HFFc6 (cell line): ENCODE measurements around the gene CCNYL1. TPM values are rescaled to one million over a fixed set of nuclear protein-coding genes. Genes with fewer than 3 reads are reported as not detected.
A peak's percentile ranks its signal among the peaks of the same experiment; 100 is the strongest.

Experiments
- DNase-seq: peaks from one replicate; pipeline ENCODE4 v3.0.0-alpha.2; 2018
- H3K27ac Mint-ChIP-seq: 2 replicates; pipeline ENCODE4 v1.8.0; 2020; ENCODE audit warnings: mild to moderate bottlenecking, mixed read lengths
- H3K27me3 Mint-ChIP-seq: 2 replicates; pipeline ENCODE4 v1.8.0; 2021; ENCODE audit warnings: mild to moderate bottlenecking, moderate library complexity, mixed read lengths; ENCODE audit not compliant: insufficient read depth
- H3K36me3 Mint-ChIP-seq: 2 replicates; pipeline ENCODE4 v1.8.0; 2021; ENCODE audit warnings: low read depth, mixed read lengths
- H3K4me1 Mint-ChIP-seq: 2 replicates; pipeline ENCODE4 v1.8.0; 2020; ENCODE audit warnings: low read depth, mixed read lengths
- H3K4me3 Mint-ChIP-seq: 2 replicates; pipeline ENCODE4 v1.8.0; 2020; ENCODE audit warnings: mild to moderate bottlenecking, moderate library complexity, mixed read lengths
- H3K9me3 Mint-ChIP-seq: 2 replicates; pipeline ENCODE4 v1.8.0; 2020; ENCODE audit warnings: mild to moderate bottlenecking, mixed read lengths
- total RNA-seq, 6 experiments: library from RNA; stranded (reverse); fragmentation: NEBNext Ultra II Directional; extraction: Animal tissue kit (Norgen Biotek cat#: 25700); gene quantifications; 2 replicates in 1 of 6; 3 replicates in 5 of 6; pipeline ENCODE4 v1.2.3, GENCODE V29; 2021
- TF ChIP-seq, protein P1 (sequence below): fragments of 200-600 bp; sonication (generic); IDR thresholded peaks from 2 replicates; pipeline ENCODE4 v1.5.0; 2021; ENCODE audit warnings: antibody characterized with exemption, mild to moderate bottlenecking

The CCNYL1 gene
- total RNA-seq, 6 experiments from 2014 or later: 13.3 to 21.7 (median 17.5) TPM

DNA sequence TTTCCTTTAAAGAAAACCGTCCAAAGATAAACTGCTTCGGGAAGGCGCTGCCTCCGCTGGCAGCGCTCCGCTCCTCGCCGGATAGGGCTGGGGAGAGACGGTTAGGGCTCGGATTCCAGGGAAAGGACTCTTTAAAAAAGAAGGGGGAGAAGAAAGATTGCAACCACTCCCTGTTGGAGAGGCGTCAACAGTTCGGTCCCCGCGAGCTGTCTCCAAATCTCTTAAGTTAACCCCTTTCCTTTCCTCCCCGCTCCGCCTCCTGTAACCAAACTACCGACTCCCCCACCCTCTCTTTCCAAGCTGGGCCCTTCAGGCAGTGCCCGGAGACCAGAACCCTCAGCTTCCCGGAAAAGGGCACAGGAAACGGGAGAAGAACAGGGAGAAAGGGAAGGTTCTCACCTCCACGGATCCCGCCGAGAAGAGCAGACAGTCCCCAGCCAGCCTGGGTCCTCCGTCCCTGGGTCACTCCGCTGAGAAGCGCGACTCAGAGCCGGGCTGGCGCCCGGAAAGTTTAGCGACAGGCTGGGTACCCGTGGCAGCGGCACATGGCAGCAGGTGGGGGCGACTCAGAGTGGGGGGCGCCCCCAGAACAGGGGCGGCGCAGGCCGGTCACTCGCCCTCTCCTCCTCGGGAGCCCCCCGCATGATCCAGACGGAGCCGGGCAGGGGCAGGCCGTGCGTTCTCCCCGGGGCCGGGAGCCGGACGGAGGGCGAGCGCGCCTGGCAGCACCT, 57.6 kb downstream of the CCNYL1 start:
- H3K9me3 Mint-ChIP-seq: no peaks in the 10 kb centered on the region
- H3K27me3 Mint-ChIP-seq: peaks cover 5% of the 10 kb centered on the region; the same call in 1 of the 2 replicates
- peaks cover 20% of the 10 kb centered on the region for H3K4me1 Mint-ChIP-seq
- H3K36me3 Mint-ChIP-seq: no peaks in the 10 kb centered on the region
- TF ChIP-seq, protein P1, sequence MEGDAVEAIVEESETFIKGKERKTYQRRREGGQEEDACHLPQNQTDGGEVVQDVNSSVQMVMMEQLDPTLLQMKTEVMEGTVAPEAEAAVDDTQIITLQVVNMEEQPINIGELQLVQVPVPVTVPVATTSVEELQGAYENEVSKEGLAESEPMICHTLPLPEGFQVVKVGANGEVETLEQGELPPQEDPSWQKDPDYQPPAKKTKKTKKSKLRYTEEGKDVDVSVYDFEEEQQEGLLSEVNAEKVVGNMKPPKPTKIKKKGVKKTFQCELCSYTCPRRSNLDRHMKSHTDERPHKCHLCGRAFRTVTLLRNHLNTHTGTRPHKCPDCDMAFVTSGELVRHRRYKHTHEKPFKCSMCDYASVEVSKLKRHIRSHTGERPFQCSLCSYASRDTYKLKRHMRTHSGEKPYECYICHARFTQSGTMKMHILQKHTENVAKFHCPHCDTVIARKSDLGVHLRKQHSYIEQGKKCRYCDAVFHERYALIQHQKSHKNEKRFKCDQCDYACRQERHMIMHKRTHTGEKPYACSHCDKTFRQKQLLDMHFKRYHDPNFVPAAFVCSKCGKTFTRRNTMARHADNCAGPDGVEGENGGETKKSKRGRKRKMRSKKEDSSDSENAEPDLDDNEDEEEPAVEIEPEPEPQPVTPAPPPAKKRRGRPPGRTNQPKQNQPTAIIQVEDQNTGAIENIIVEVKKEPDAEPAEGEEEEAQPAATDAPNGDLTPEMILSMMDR: no peak
- DNase-seq: no peak
- no peak overlapping the region for H3K27ac Mint-ChIP-seq
- peak overlapping the region; percentile 91 for H3K4me3 Mint-ChIP-seq

DNA sequence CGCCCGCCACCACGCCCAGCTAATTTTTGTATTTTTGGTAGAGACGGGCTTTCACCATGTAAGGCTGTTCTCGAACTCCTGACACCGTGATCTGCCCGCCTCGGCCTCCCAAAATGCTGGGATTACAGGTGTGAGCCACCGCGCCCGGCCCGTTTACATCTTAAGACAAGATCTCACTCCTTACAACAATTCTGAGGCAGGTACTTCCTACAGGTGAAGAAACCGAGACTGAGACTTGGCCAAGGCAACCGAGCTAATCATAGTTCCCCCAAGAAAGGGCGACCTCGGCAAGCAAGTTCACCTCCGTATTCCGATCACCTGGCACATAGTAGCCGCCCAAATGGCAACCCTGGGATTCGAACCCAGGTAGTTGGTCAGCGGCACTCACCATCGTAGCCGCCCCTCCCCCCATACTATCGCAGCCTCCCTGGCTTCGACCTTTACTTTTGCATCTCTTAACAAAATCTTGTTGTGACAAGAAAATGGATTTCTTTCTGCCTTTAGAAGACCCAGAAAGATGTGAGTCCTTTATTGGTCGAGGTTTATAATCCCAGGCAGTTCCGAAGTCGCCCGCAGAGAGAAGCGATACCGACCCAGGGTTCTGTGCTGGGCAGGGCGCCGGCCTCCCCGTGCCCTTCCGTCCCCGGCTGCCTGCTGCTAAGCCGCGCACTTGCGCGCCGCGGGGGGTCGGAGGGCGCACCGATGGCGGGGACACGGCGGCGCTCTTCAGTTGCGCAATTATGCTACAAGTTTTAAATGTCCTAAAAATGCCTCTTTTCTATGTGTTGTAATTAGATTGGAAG, 59.4 kb downstream of the CCNYL1 start:
- TF ChIP-seq, protein P1: no peak
- Mint-ChIP-seq H3K4me1 (peaks cover 20% of the 10 kb centered on the region), H3K27ac (no peak overlapping the region), H3K4me3 (peak overlapping the region; percentile 91), H3K9me3 (no peaks in the 10 kb centered on the region), H3K36me3 (no peaks in the 10 kb centered on the region), H3K27me3 (peaks cover 6% of the 10 kb centered on the region; the same call in 1 of the 2 replicates)
- no peak for DNase-seq

- H3K36me3 Mint-ChIP-seq: no peaks in the 10 kb centered on the region
- H3K27me3 Mint-ChIP-seq: peaks cover 10% of the 10 kb centered on the region
- H3K9me3 Mint-ChIP-seq: no peaks in the 10 kb centered on the region
- H3K4me3 Mint-ChIP-seq: 0 out of 2 replicates have a peak overlapping the region, but pooled peaks have one; percentile 91
- no peak overlapping the region for H3K27ac Mint-ChIP-seq
- DNase-seq: no peak
- TF ChIP-seq, protein P1: no peak
- H3K4me1 Mint-ChIP-seq: peaks cover 14% of the 10 kb centered on the region
Measured at GRCh38 chr2:207771421-207771820, 60.0 kb downstream of the CCNYL1 start.

DNA sequence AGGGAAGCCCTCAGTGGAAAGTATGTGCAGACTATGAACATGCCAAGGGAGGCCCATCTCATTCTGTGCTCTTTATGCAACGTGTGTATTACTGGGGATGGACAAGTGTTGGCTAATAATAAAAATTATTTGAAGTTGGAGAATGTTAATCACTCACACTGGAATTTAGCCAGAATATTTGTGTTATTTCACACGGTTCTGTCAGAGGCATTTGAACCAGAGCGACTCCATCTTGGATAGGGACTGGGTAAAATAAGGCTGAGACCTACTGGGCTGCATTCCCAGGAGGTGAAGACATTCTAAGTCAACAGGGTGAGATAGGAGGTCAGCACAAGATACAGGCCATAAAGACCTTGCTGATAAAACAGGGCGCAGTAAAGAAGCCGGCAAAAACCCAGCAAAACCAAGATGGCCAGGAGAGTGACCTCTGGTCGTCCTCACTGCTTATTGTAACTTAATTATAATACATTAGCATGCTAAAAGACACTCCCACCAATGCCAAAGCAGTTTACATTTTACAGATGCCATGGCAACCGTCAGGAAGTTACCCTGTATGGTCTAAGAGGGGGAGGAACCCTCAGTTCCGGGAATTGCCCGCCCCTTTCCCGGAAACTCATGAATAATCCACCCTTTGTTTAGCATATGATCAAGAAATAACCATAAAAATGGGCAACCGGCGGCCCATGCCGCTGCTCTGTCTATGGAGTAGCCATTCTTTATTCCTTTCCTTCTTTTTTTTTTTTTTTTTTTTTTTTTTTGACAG, 60.8 kb downstream of the CCNYL1 start:
- H3K36me3 Mint-ChIP-seq: no peaks in the 10 kb centered on the region
- TF ChIP-seq, protein P1: no peak
- H3K4me1 Mint-ChIP-seq: peaks cover 12% of the 10 kb centered on the region
- no peak overlapping the region for H3K27ac Mint-ChIP-seq
- H3K4me3 Mint-ChIP-seq: no peak overlapping the region
- DNase-seq: no peak
- peaks cover 10% of the 10 kb centered on the region for H3K27me3 Mint-ChIP-seq
- H3K9me3 Mint-ChIP-seq: no peaks in the 10 kb centered on the region

- TF ChIP-seq, protein P1: no peak
- Mint-ChIP-seq H3K9me3 (no peaks in the 10 kb centered on the region), H3K27me3 (peaks cover 10% of the 10 kb centered on the region), H3K4me1 (peaks cover 12% of the 10 kb centered on the region), H3K27ac (no peak overlapping the region), H3K4me3 (no peak overlapping the region), H3K36me3 (no peaks in the 10 kb centered on the region)
- no peak for DNase-seq
Measured at GRCh38 chr2:207772844-207773205, 61.4 kb downstream of the CCNYL1 start.
